K562 treated with DMSO at 1 percent for 12 hours (cell line): Measurements from ENCODE around the gene TMEM72. TPM values are rescaled to one million over a fixed set of nuclear protein-coding genes. Genes with fewer than 3 reads are reported as not detected.

Source experiments
- total RNA-seq: library from RNA; unstranded; fragments of 300-600 nt; gene quantifications from 2 replicates; pipeline ENCODE4 v1.2.3, GENCODE V29; 2022; ENCODE audit not compliant: insufficient read depth

TMEM72 gene
- not detected in 2 replicates for total RNA-seq

GRCh38 chr10:44911081-44911540 lies at the start of gene TMEM72:
TMEM72 (plus strand) TSS chr10:44911337; CDS start chr10:44911513, 176 bp downstream.

GRCh38 chr10:44959247-44960087 lies 48.3 kb downstream of the TMEM72 start, which contains the start of gene RASSF4:
RASSF4 (plus strand) TSS chr10:44959802; CDS start chr10:44970203, 10,401 bp downstream.

GRCh38 chr10:44978570-44979280 lies 67.6 kb downstream of the TMEM72 start, which contains the start of gene DEPP1:
DEPP1 (minus strand) TSS chr10:44978809; CDS start chr10:44978030, 779 bp downstream.

Other genes starting within 250 kb of the TMEM72 start
- gene RASSF4, start 48.5 kb downstream of the TMEM72 start, total RNA-seq: 1.2 and 2.2 TPM in 2 replicates
- gene DEPP1, start 67.5 kb downstream of the TMEM72 start, total RNA-seq: 2.9 and 4.9 TPM in 2 replicates
- gene ZNF22, start 89.6 kb downstream of the TMEM72 start, total RNA-seq: 14.9 and 34.4 TPM in 2 replicates